Measurements from ENCODE around the gene MRPS27.

Gene MRPS27

GRCh38 chr5:72251386-72251785 is 68.7 kb downstream of the MRPS27 start:
- Mint-ChIP-seq H3K27me3 (no peaks in the 10 kb centered on the region), H3K9me3 (no peaks in the 10 kb centered on the region), H3K36me3 (ENCODE audit: low read depth) (peaks cover 7% of the 10 kb centered on the region), H3K27ac (no peak overlapping the region), H3K4me3 (no peak overlapping the region), H3K4me1 (ENCODE audit: low read depth) (peaks cover 16% of the 10 kb centered on the region)
- intact Hi-C loops (cut with micrococcal nuclease), result no loop called here

- Mint-ChIP-seq H3K27ac (no peak overlapping the region), H3K4me3 (no peak overlapping the region), H3K4me1 (ENCODE audit: low read depth) (peaks cover 9% of the 10 kb centered on the region), H3K9me3 (no peaks in the 10 kb centered on the region), H3K36me3 (ENCODE audit: low read depth) (peaks cover 7% of the 10 kb centered on the region), H3K27me3 (no peaks in the 10 kb centered on the region)
- intact Hi-C loops (cut with micrococcal nuclease), result no loop called here
Measured at GRCh38 chr5:72248410-72248981, 71.5 kb downstream of the MRPS27 start.

- Mint-ChIP-seq H3K9me3 (no peaks in the 10 kb centered on the region), H3K27me3 (no peaks in the 10 kb centered on the region), H3K4me1 (ENCODE audit: low read depth) (peaks cover 9% of the 10 kb centered on the region), H3K4me3 (no peak overlapping the region), H3K36me3 (ENCODE audit: low read depth) (no peaks in the 10 kb centered on the region), H3K27ac (no peak overlapping the region)
- intact Hi-C loops (cut with micrococcal nuclease), result no loop called here
Measured at GRCh38 chr5:72246954-72247442, 73.0 kb downstream of the MRPS27 start.

GRCh38 chr5:72245951-72246532 is 74.0 kb downstream of the MRPS27 start:
- H3K36me3 Mint-ChIP-seq (ENCODE audit: low read depth), result no peaks in the 10 kb centered on the region
- peaks cover 9% of the 10 kb centered on the region for H3K4me1 Mint-ChIP-seq (ENCODE audit: low read depth)
- no peak overlapping the region for H3K27ac Mint-ChIP-seq
- no peaks in the 10 kb centered on the region for H3K9me3 Mint-ChIP-seq
- H3K4me3 Mint-ChIP-seq, result no peak overlapping the region
- H3K27me3 Mint-ChIP-seq, result no peaks in the 10 kb centered on the region
- intact Hi-C loops (cut with micrococcal nuclease), result no loop called here

GRCh38 chr5:72245546-72245945 is 74.5 kb downstream of the MRPS27 start:
- Mint-ChIP-seq H3K27ac (no peak overlapping the region), H3K27me3 (no peaks in the 10 kb centered on the region), H3K36me3 (ENCODE audit: low read depth) (no peaks in the 10 kb centered on the region), H3K4me1 (ENCODE audit: low read depth) (peaks cover 9% of the 10 kb centered on the region), H3K4me3 (no peak overlapping the region), H3K9me3 (no peaks in the 10 kb centered on the region)
- intact Hi-C loops (cut with micrococcal nuclease), result no loop called here

GRCh38 chr5:72244862-72245371 is 75.1 kb downstream of the MRPS27 start:
- intact Hi-C loops (cut with micrococcal nuclease), result no loop called here
- Mint-ChIP-seq H3K4me1 (ENCODE audit: low read depth) (peaks cover 9% of the 10 kb centered on the region), H3K27me3 (no peaks in the 10 kb centered on the region), H3K4me3 (no peak overlapping the region), H3K9me3 (no peaks in the 10 kb centered on the region), H3K27ac (no peak overlapping the region), H3K36me3 (ENCODE audit: low read depth) (no peaks in the 10 kb centered on the region)

GRCh38 chr5:72243706-72244105 is 76.3 kb downstream of the MRPS27 start:
- no peaks in the 10 kb centered on the region for H3K27me3 Mint-ChIP-seq
- H3K4me3 Mint-ChIP-seq, result no peak overlapping the region
- no peaks in the 10 kb centered on the region for H3K36me3 Mint-ChIP-seq (ENCODE audit: low read depth)
- no peaks in the 10 kb centered on the region for H3K9me3 Mint-ChIP-seq
- H3K4me1 Mint-ChIP-seq (ENCODE audit: low read depth), result peaks cover 9% of the 10 kb centered on the region
- no peak overlapping the region for H3K27ac Mint-ChIP-seq
- intact Hi-C loops (cut with micrococcal nuclease), result no loop called here

- intact Hi-C loops (cut with micrococcal nuclease), result no loop called here
- no peak overlapping the region for H3K4me3 Mint-ChIP-seq
- no peak overlapping the region for H3K27ac Mint-ChIP-seq
- no peaks in the 10 kb centered on the region for H3K9me3 Mint-ChIP-seq
- peaks cover 9% of the 10 kb centered on the region for H3K4me1 Mint-ChIP-seq (ENCODE audit: low read depth)
- no peaks in the 10 kb centered on the region for H3K36me3 Mint-ChIP-seq (ENCODE audit: low read depth)
- no peaks in the 10 kb centered on the region for H3K27me3 Mint-ChIP-seq
Measured at GRCh38 chr5:72242796-72243475, 77.1 kb downstream of the MRPS27 start.

- intact Hi-C loops (cut with micrococcal nuclease), result no loop called here
- Mint-ChIP-seq H3K27me3 (no peaks in the 10 kb centered on the region), H3K4me1 (ENCODE audit: low read depth) (peaks cover 1% of the 10 kb centered on the region), H3K9me3 (no peaks in the 10 kb centered on the region), H3K4me3 (no peak overlapping the region), H3K36me3 (ENCODE audit: low read depth) (peaks cover 6% of the 10 kb centered on the region), H3K27ac (no peak overlapping the region)
Measured at GRCh38 chr5:72241346-72242003, 78.6 kb downstream of the MRPS27 start.

GRCh38 chr5:72238712-72239445 is 81.2 kb downstream of the MRPS27 start:
- Mint-ChIP-seq H3K4me1 (ENCODE audit: low read depth) (no peaks in the 10 kb centered on the region), H3K4me3 (no peak overlapping the region), H3K27ac (no peak overlapping the region), H3K9me3 (no peaks in the 10 kb centered on the region), H3K27me3 (no peaks in the 10 kb centered on the region), H3K36me3 (ENCODE audit: low read depth) (peaks cover 16% of the 10 kb centered on the region)
- intact Hi-C loops (cut with micrococcal nuclease), result no loop called here

- Mint-ChIP-seq H3K4me3 (no peak overlapping the region), H3K36me3 (ENCODE audit: low read depth) (peaks cover 16% of the 10 kb centered on the region), H3K9me3 (no peaks in the 10 kb centered on the region), H3K4me1 (ENCODE audit: low read depth) (peaks cover 2% of the 10 kb centered on the region), H3K27ac (no peak overlapping the region), H3K27me3 (no peaks in the 10 kb centered on the region)
- intact Hi-C loops (cut with micrococcal nuclease), result no loop called here
Measured at GRCh38 chr5:72237879-72238278, 82.2 kb downstream of the MRPS27 start.

GRCh38 chr5:72237415-72237814 is 82.6 kb downstream of the MRPS27 start:
- H3K27ac Mint-ChIP-seq, result no peak overlapping the region
- H3K36me3 Mint-ChIP-seq (ENCODE audit: low read depth), result peaks cover 16% of the 10 kb centered on the region
- intact Hi-C loops (cut with micrococcal nuclease), result no loop called here
- H3K4me3 Mint-ChIP-seq, result no peak overlapping the region
- H3K9me3 Mint-ChIP-seq, result no peaks in the 10 kb centered on the region
- H3K4me1 Mint-ChIP-seq (ENCODE audit: low read depth), result peaks cover 6% of the 10 kb centered on the region
- no peaks in the 10 kb centered on the region for H3K27me3 Mint-ChIP-seq

GRCh38 chr5:72235725-72236124 is 84.3 kb downstream of the MRPS27 start:
- Mint-ChIP-seq H3K36me3 (ENCODE audit: low read depth) (peaks cover 23% of the 10 kb centered on the region), H3K4me3 (no peak overlapping the region), H3K4me1 (ENCODE audit: low read depth) (peaks cover 12% of the 10 kb centered on the region), H3K27ac (no peak overlapping the region), H3K27me3 (no peaks in the 10 kb centered on the region), H3K9me3 (no peaks in the 10 kb centered on the region)
- intact Hi-C loops (cut with micrococcal nuclease), result no loop called here
